H9 (cell line): Measurements from ENCODE around the gene FBXL13. TPM values are rescaled to one million over a fixed set of nuclear protein-coding genes. Genes with fewer than 3 reads are reported as not detected.
"Not testable (repeated sequence)": the region's sequence is repeated elsewhere in the genome, so short reads cannot be mapped to it uniquely, and the experiment has no call there.

Experiments used
- DNase-seq: peaks from one replicate; pipeline ENCODE4 v3.0.0-alpha.2; 2017
- H2AFZ ChIP-seq: one replicate; pipeline ENCODE4 v1.6.1; 2013; ENCODE audit warnings: mild to moderate bottlenecking, low read length, control low read depth, moderate library complexity
- H2AK5ac ChIP-seq: 2 replicates; pipeline ENCODE4 v1.6.1; 2013; ENCODE audit warnings: low read length, control low read depth, mixed read lengths; ENCODE audit not compliant: insufficient read length
- H2BK120ac ChIP-seq: one replicate; pipeline ENCODE4 v1.6.1; 2013; ENCODE audit warnings: low read depth, mild to moderate bottlenecking, low read length, control low read depth, inconsistent platforms; ENCODE audit not compliant: poor library complexity, severe bottlenecking
- H2BK12ac ChIP-seq: 2 replicates; pipeline ENCODE4 v1.6.1; 2013; ENCODE audit warnings: low read length, control low read depth, mixed read lengths, low read depth; ENCODE audit not compliant: insufficient read length
- H2BK15ac ChIP-seq: 2 replicates; pipeline ENCODE4 v1.6.1; 2013; ENCODE audit warnings: low read depth, low read length, control low read depth
- H2BK20ac ChIP-seq: one replicate; pipeline ENCODE4 v1.6.1; 2013; ENCODE audit warnings: low read depth, mild to moderate bottlenecking, low read length, control low read depth, inconsistent platforms; ENCODE audit not compliant: poor library complexity, severe bottlenecking
- H2BK5ac ChIP-seq: 2 replicates; pipeline ENCODE4 v1.6.1; 2013; ENCODE audit warnings: low read length, control low read depth, mixed read lengths; ENCODE audit not compliant: insufficient read length
- H3K14ac ChIP-seq: 2 replicates; pipeline ENCODE4 v1.6.1; 2013; ENCODE audit warnings: low read length, control low read depth; ENCODE audit not compliant: insufficient read depth
- H3K18ac ChIP-seq: 2 replicates; pipeline ENCODE4 v1.6.1; 2013; ENCODE audit warnings: low read depth, mild to moderate bottlenecking, mixed read lengths, low read length, control low read depth; ENCODE audit not compliant: insufficient read length
- H3K23ac ChIP-seq: 2 replicates; pipeline ENCODE4 v1.6.1; 2013; ENCODE audit warnings: low read length, control low read depth, mixed read lengths, low read depth; ENCODE audit not compliant: insufficient read length
- H3K23me2 ChIP-seq: 2 replicates; pipeline ENCODE4 v1.6.1; 2013; ENCODE audit warnings: low read depth, mild to moderate bottlenecking, mixed read lengths, low read length, control low read depth; ENCODE audit not compliant: insufficient read length, poor library complexity, severe bottlenecking
- H3K27ac ChIP-seq: 2 replicates; pipeline ENCODE4 v1.5.1; 2013; ENCODE audit warnings: low read length, control low read depth, mixed read lengths, low read depth; ENCODE audit not compliant: insufficient read length
- H3K27me3 ChIP-seq: 2 replicates; pipeline ENCODE4 v1.6.1; 2013; ENCODE audit warnings: low read length, control low read depth, inconsistent platforms; ENCODE audit not compliant: insufficient read depth
- H3K4ac ChIP-seq: 2 replicates; pipeline ENCODE4 v1.6.1; 2013; ENCODE audit warnings: low read depth, mild to moderate bottlenecking, control low read depth, inconsistent platforms, low read length, moderate library complexity
- H3K4me1 ChIP-seq: 2 replicates; pipeline ENCODE4 v1.6.1; 2013; ENCODE audit warnings: low read length, control low read depth, inconsistent platforms; ENCODE audit not compliant: insufficient read depth
- H3K4me2 ChIP-seq: 2 replicates; pipeline ENCODE4 v1.6.1; 2013; ENCODE audit warnings: low read length, control low read depth, mixed read lengths; ENCODE audit not compliant: insufficient read length, insufficient read depth
- H3K56ac ChIP-seq: 2 replicates; pipeline ENCODE4 v1.6.1; 2013; ENCODE audit warnings: low read depth, mild to moderate bottlenecking, mixed read lengths, low read length, control low read depth; ENCODE audit not compliant: insufficient read length
- H3K79me1 ChIP-seq: 2 replicates; pipeline ENCODE4 v1.6.1; 2013; ENCODE audit warnings: low read depth, mild to moderate bottlenecking, moderate library complexity, low read length, control low read depth, inconsistent platforms; ENCODE audit not compliant: insufficient read depth, poor library complexity, severe bottlenecking
- H3K79me2 ChIP-seq: 2 replicates; pipeline ENCODE4 v1.6.1; 2013; ENCODE audit warnings: low read length, control low read depth, inconsistent platforms; ENCODE audit not compliant: insufficient read depth
- H3K9ac ChIP-seq: 2 replicates; pipeline ENCODE4 v1.6.1; 2013; ENCODE audit warnings: low read length, control low read depth, mixed read lengths; ENCODE audit not compliant: insufficient read length; ENCODE audit errors: extremely low read depth
- H3K9me3 ChIP-seq: one replicate; pipeline ENCODE4 v1.6.1; 2013; ENCODE audit warnings: low read depth, low read length, inconsistent platforms; ENCODE audit not compliant: control insufficient read depth
- H3T11ph ChIP-seq: one replicate; pipeline ENCODE4 v1.6.1; 2013; ENCODE audit warnings: mild to moderate bottlenecking, low read length, control low read depth, inconsistent platforms
- H4K20me1 ChIP-seq: one replicate; pipeline ENCODE4 v1.6.1; 2013; ENCODE audit not compliant: control insufficient read depth, insufficient read length, insufficient read depth
- H4K5ac ChIP-seq: 2 replicates; pipeline ENCODE4 v1.6.1; 2013; ENCODE audit warnings: low read depth, mild to moderate bottlenecking, mixed read lengths, low read length, control low read depth; ENCODE audit not compliant: insufficient read length
- H4K8ac ChIP-seq: replicated peaks from 2 replicates; pipeline ENCODE4 v1.6.1; 2013; ENCODE audit warnings: low read length, control low read depth, mixed read lengths, low read depth; ENCODE audit not compliant: insufficient read length
- H4K91ac ChIP-seq: 2 replicates; pipeline ENCODE4 v1.6.1; 2013; ENCODE audit warnings: low read depth, mild to moderate bottlenecking, moderate library complexity, mixed read lengths, low read length, control low read depth; ENCODE audit not compliant: insufficient read length
- H3K27ac Mint-ChIP-seq, 3 experiments: 2 replicates in 2 of 3; 3 replicates in 1 of 3; pipeline ENCODE4 v1.8.0; 2020 to 2021; ENCODE audit warnings: mixed read lengths in 3 of 3, mild to moderate bottlenecking in 1 of 3, moderate library complexity in 1 of 3
- H3K27me3 Mint-ChIP-seq: 2 replicates; pipeline ENCODE4 v1.8.0; 2021; ENCODE audit warnings: low read depth, mild to moderate bottlenecking, moderate library complexity, mixed read lengths
- H3K36me3 Mint-ChIP-seq, 3 experiments: 2 replicates in 2 of 3; 3 replicates in 1 of 3; pipeline ENCODE4 v1.8.0; 2020 to 2021; ENCODE audit warnings: low read depth in 3 of 3, mixed read lengths in 3 of 3; ENCODE audit not compliant: insufficient read depth in 1 of 3
- H3K4me1 Mint-ChIP-seq, 2 experiments: 2 replicates each; pipeline ENCODE4 v1.8.0; 2020; ENCODE audit warnings: mixed read lengths in 2 of 2
- H3K4me3 Mint-ChIP-seq, 2 experiments: 2 replicates in 1 of 2; 3 replicates in 1 of 2; pipeline ENCODE4 v1.8.0; 2020 to 2021; ENCODE audit warnings: mild to moderate bottlenecking in 2 of 2, mixed read lengths in 2 of 2, moderate library complexity in 1 of 2
- H3K9me3 Mint-ChIP-seq, 2 experiments: 2 replicates in 1 of 2; 3 replicates in 1 of 2; pipeline ENCODE4 v1.8.0; 2020; ENCODE audit warnings: mild to moderate bottlenecking in 2 of 2, mixed read lengths in 2 of 2, moderate library complexity in 1 of 2
- WGBS: extraction: QIAGEN DNeasy Blood & Tissue Kit; methylation state at CpG from one replicate; pipeline ENCODE4 v1.1.7; 2013; ENCODE audit warnings: missing lambda C conversion rate, low lambda C conversion rate, mixed read lengths; ENCODE audit not compliant: insufficient read length; ENCODE audit errors: extremely low coverage; 5-methylcytosine and 5-hydroxymethylcytosine counted together
- total RNA-seq: library from RNA; stranded (reverse); gene quantifications from 2 replicates; pipeline ENCODE4 v1.2.1, GENCODE V29; 2021

The FBXL13 gene
- total RNA-seq, 1 experiment from 2014 or later: 4.4 TPM

- not testable (repeated sequence) for H3K36me3 Mint-ChIP-seq, H3K4me3 Mint-ChIP-seq, DNase-seq
Measured at GRCh38 chr7:102790364-102791100, 284.1 kb downstream of the FBXL13 start.

GRCh38 chr7:102788770-102789169 is 285.8 kb downstream of the FBXL13 start:
- not testable (repeated sequence) for H3K4me2 ChIP-seq, H2BK5ac ChIP-seq, H3K79me1 ChIP-seq, H3K56ac ChIP-seq, H2BK12ac ChIP-seq, H2BK120ac ChIP-seq, H3K27ac ChIP-seq, H2BK20ac ChIP-seq, H4K91ac ChIP-seq, H3K4me1 ChIP-seq, H3K23ac ChIP-seq, H3K4ac ChIP-seq, H3K9me3 Mint-ChIP-seq, H3K4me1 Mint-ChIP-seq, H3K9ac ChIP-seq, H3K27me3 Mint-ChIP-seq, H2AK5ac ChIP-seq, H2BK15ac ChIP-seq, H3K23me2 ChIP-seq, H4K20me1 ChIP-seq, H2AFZ ChIP-seq, H3K27ac Mint-ChIP-seq, H3K14ac ChIP-seq, H3K36me3 Mint-ChIP-seq, H3K9me3 ChIP-seq, DNase-seq, H4K8ac ChIP-seq, H3K18ac ChIP-seq, H3K4me3 Mint-ChIP-seq, H3K27me3 ChIP-seq, H3T11ph ChIP-seq, H3K79me2 ChIP-seq, H4K5ac ChIP-seq
- WGBS: no CpG with 5 or more reads among the region's 2 CpGs

More at GRCh38 chr7:102790364-102791100, 284.1 kb downstream of the FBXL13 start:
- H3K9ac ChIP-seq, H4K8ac ChIP-seq, H3K9me3 ChIP-seq, H2BK15ac ChIP-seq, H3K23me2 ChIP-seq, H3K4me2 ChIP-seq, H2AFZ ChIP-seq, H4K5ac ChIP-seq, H3T11ph ChIP-seq, H4K91ac ChIP-seq, H3K27ac Mint-ChIP-seq, H2BK20ac ChIP-seq, H2BK12ac ChIP-seq, H3K9me3 Mint-ChIP-seq, H3K18ac ChIP-seq, H3K56ac ChIP-seq, H2AK5ac ChIP-seq, H4K20me1 ChIP-seq, H2BK5ac ChIP-seq, H3K4me1 Mint-ChIP-seq, H3K79me2 ChIP-seq, H3K27me3 Mint-ChIP-seq, H3K27ac ChIP-seq, H3K23ac ChIP-seq, H3K4ac ChIP-seq, H2BK120ac ChIP-seq, H3K4me1 ChIP-seq, H3K14ac ChIP-seq, H3K27me3 ChIP-seq, H3K79me1 ChIP-seq: not testable (repeated sequence)
- WGBS: no CpG with 5 or more reads among the region's 4 CpGs
